Activated T-cell treated with anti-CD3 and anti-CD28 coated beads for 48 hours (primary cell): Measurements from ENCODE around the gene PTGER3.

Experiments
- DNase-seq: peaks from one replicate; pipeline ENCODE4 v3.0.0-alpha.2; 2020; ENCODE audit warnings: low read depth

The PTGER3 gene

GRCh38 chr1:71049951-71050598 lies 2.5 kb upstream of the PTGER3 start:
- DNase-seq: no peak

- no peak for DNase-seq
Measured at GRCh38 chr1:71046891-71047634, 553 bp downstream of the PTGER3 start.

GRCh38 chr1:71045463-71046028 lies 2.1 kb downstream of the PTGER3 start:
- no peak for DNase-seq

GRCh38 chr1:71044833-71045232 lies 2.8 kb downstream of the PTGER3 start:
- DNase-seq: no peak

GRCh38 chr1:71043065-71043464 lies 4.6 kb downstream of the PTGER3 start:
- DNase-seq: no peak

GRCh38 chr1:71041806-71042205 lies 5.8 kb downstream of the PTGER3 start:
- no peak for DNase-seq

- no peak for DNase-seq
Measured at GRCh38 chr1:71039661-71040262, 7.9 kb downstream of the PTGER3 start.

- no peak for DNase-seq
Measured at GRCh38 chr1:71038942-71039341, 8.7 kb downstream of the PTGER3 start.

- DNase-seq: no peak
Measured at GRCh38 chr1:71037829-71038620, 9.6 kb downstream of the PTGER3 start.

GRCh38 chr1:71037066-71037465 lies 10.6 kb downstream of the PTGER3 start:
- no peak for DNase-seq

- DNase-seq: no peak
Measured at GRCh38 chr1:71033136-71033535, 14.5 kb downstream of the PTGER3 start.

- DNase-seq: no peak
Measured at GRCh38 chr1:71031426-71031825, 16.2 kb downstream of the PTGER3 start.

- no peak for DNase-seq
Measured at GRCh38 chr1:71030026-71030425, 17.6 kb downstream of the PTGER3 start.

- no peak for DNase-seq
Measured at GRCh38 chr1:71028981-71029380, 18.6 kb downstream of the PTGER3 start.

GRCh38 chr1:71027991-71028390 lies 19.6 kb downstream of the PTGER3 start:
- DNase-seq: no peak

- DNase-seq: no peak
Measured at GRCh38 chr1:71026093-71026492, 21.5 kb downstream of the PTGER3 start.

GRCh38 chr1:71023515-71023914 lies 24.1 kb downstream of the PTGER3 start:
- DNase-seq: no peak

GRCh38 chr1:71019233-71019969 lies 28.2 kb downstream of the PTGER3 start:
- DNase-seq: no peak

- no peak for DNase-seq
Measured at GRCh38 chr1:71018791-71019190, 28.8 kb downstream of the PTGER3 start.

GRCh38 chr1:71015745-71016144 lies 31.9 kb downstream of the PTGER3 start:
- DNase-seq: no peak

GRCh38 chr1:71014178-71014579 lies 33.4 kb downstream of the PTGER3 start:
- no peak for DNase-seq
